HUES64 (cell line): ENCODE results near the gene PLEKHM3.
"Not testable (repeated sequence)": the region's sequence is repeated elsewhere in the genome, so short reads cannot be mapped to it uniquely, and the experiment has no call there.

ENCODE experiments used
- H3K27ac ChIP-seq: 2 replicates; pipeline ENCODE4 v1.7.0; 2013; ENCODE audit warnings: low read depth, low read length, inconsistent platforms
- H3K27me3 ChIP-seq: 2 replicates; pipeline ENCODE4 v1.6.1; 2013; ENCODE audit warnings: mild to moderate bottlenecking, low read length; ENCODE audit not compliant: insufficient read depth
- H3K36me3 ChIP-seq: 2 replicates; pipeline ENCODE4 v1.6.1; 2013; ENCODE audit warnings: mild to moderate bottlenecking, low read length; ENCODE audit not compliant: insufficient read depth
- H3K4me1 ChIP-seq: 2 replicates; pipeline ENCODE4 v1.6.1; 2013; ENCODE audit warnings: mild to moderate bottlenecking, low read length, moderate library complexity; ENCODE audit not compliant: insufficient read depth
- H3K4me3 ChIP-seq: 2 replicates; pipeline ENCODE4 v1.5.1; 2013; ENCODE audit warnings: mild to moderate bottlenecking, low read length, moderate library complexity
- H3K9ac ChIP-seq: 2 replicates; pipeline ENCODE4 v1.6.1; 2013; ENCODE audit warnings: mild to moderate bottlenecking, low read depth, low read length
- H3K9me3 ChIP-seq: 2 replicates; pipeline ENCODE4 v1.6.1; 2013; ENCODE audit warnings: low read depth, low read length; ENCODE audit not compliant: insufficient read depth
- WGBS: fragments of 150-250, 120-280 bp; methylation state at CpG from one replicate; pipeline ENCODE4 v1.1.7; 2013; ENCODE audit warnings: missing lambda C conversion rate; 5-methylcytosine and 5-hydroxymethylcytosine counted together

Gene PLEKHM3

GRCh38 chr2:207967121-207967520 lies 58.2 kb downstream of the PLEKHM3 start:
- 90% methylated on average over 1 of the region's 3 CpGs for WGBS

DNA sequence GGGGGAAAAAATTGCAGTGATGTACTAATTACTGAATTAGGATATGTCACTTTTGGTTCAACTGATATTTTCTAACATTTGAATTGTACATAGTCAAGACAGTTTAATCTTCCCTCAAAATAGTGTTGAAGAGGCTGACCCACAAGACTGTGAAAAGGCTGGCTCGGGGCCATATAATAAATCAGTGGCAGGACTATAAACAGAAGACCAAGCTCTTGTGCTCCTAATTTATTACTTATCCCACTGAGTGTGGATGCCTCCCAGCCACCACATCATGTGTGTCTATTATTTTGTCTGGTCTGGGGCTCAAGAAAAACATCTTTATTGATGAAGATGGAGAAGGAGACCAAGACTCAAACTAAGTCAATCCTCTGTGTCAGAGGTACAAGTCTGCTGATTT lies 64.4 kb downstream of the PLEKHM3 start:
- peaks cover 12% of the 10 kb centered on the region; the same call in 1 of the 2 replicates for H3K36me3 ChIP-seq
- H3K4me1 ChIP-seq, result peaks cover 4% of the 10 kb centered on the region
- H3K9me3 ChIP-seq, result peaks cover 15% of the 10 kb centered on the region
- H3K27me3 ChIP-seq, result no peaks in the 10 kb centered on the region
- no peak overlapping the region for H3K27ac ChIP-seq
- WGBS, result 90% methylated on average over 1 of the region's 1 CpG
- no peak overlapping the region for H3K4me3 ChIP-seq
- no peak overlapping the region for H3K9ac ChIP-seq

More at GRCh38 chr2:207967121-207967520, 58.2 kb downstream of the PLEKHM3 start:
- peaks cover 24% of the 10 kb centered on the region; the same call in 1 of the 2 replicates for H3K27me3 ChIP-seq
- no peak overlapping the region for H3K27ac ChIP-seq
- H3K9ac ChIP-seq, result no peak overlapping the region
- peaks cover 10% of the 10 kb centered on the region for H3K9me3 ChIP-seq
- H3K36me3 ChIP-seq, result peaks cover 6% of the 10 kb centered on the region; the same call in 1 of the 2 replicates
- no peak overlapping the region for H3K4me3 ChIP-seq
- H3K4me1 ChIP-seq, result peaks cover 47% of the 10 kb centered on the region

DNA sequence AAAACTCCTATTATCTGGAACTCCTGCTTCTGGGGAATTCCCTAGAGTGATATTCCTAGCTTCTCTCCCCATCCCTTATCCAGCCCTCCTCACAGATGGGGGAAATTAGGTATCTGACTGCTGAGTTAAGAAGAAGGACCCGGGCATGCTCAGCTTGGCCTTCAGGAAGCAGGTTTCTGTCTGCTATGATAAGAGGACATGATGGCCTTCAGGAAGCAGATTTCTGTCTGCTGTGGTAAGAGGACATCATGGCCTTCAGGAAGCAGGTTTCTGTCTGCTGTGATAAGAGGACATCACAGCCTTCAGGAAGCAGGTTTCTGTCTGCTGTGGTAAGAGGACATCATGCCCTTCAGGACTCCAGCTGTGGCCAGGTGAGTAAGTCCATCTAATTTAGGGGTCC lies 65.2 kb downstream of the PLEKHM3 start:
- Histone ChIP-seq H3K9me3 (peaks cover 15% of the 10 kb centered on the region), H3K9ac (no peak overlapping the region), H3K27me3 (no peaks in the 10 kb centered on the region), H3K36me3 (peaks cover 12% of the 10 kb centered on the region; the same call in 1 of the 2 replicates), H3K4me1 (peaks cover 5% of the 10 kb centered on the region), H3K4me3 (no peak overlapping the region), H3K27ac (no peak overlapping the region)
- WGBS, result 98% methylated on average over 1 of the region's 1 CpG

GRCh38 chr2:207956771-207957170 lies 68.6 kb downstream of the PLEKHM3 start:
- Histone ChIP-seq H3K36me3 (0 out of 2 replicates have a peak, but pooled peaks cover 2% of the 10 kb centered on the region), H3K4me1 (peaks cover 10% of the 10 kb centered on the region), H3K27me3 (no peaks in the 10 kb centered on the region), H3K9ac (no peak overlapping the region), H3K4me3 (no peak overlapping the region), H3K27ac (no peak overlapping the region), H3K9me3 (peaks cover under 1% of the 10 kb centered on the region)
- WGBS, result 84% methylated on average over 3 of the region's 3 CpGs

DNA sequence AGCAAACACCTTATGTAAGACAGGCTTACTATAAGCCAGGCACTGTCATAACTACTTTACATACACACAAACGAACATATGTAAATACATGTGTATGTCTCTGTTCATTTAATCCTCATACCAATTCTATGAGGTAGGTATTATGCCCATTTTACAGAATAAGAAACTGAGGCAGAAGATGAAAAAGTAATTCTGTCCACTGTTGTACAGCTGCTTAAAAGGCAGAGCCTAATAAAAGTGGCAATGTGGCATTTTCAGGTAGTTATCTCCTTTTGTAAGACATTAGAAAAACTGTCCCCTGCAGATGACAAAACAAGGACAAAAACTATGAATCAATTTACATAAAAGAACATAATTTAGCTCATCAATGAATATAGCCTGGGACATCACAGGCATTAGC lies 69.9 kb downstream of the PLEKHM3 start:
- Histone ChIP-seq H3K27ac (no peak overlapping the region), H3K36me3 (no peaks in the 10 kb centered on the region), H3K4me1 (peaks cover 23% of the 10 kb centered on the region), H3K9me3 (no peaks in the 10 kb centered on the region), H3K27me3 (no peaks in the 10 kb centered on the region), H3K9ac (no peak overlapping the region), H3K4me3 (no peak overlapping the region)
- no CpG with 5 or more reads among the region's 1 CpG for WGBS

- Histone ChIP-seq H3K4me1 (peaks cover 36% of the 10 kb centered on the region), H3K27ac (no peak overlapping the region), H3K9me3 (no peaks in the 10 kb centered on the region), H3K27me3 (no peaks in the 10 kb centered on the region), H3K9ac (no peak overlapping the region), H3K36me3 (no peaks in the 10 kb centered on the region), H3K4me3 (no peak overlapping the region)
- WGBS, result 93% methylated on average over 3 of the region's 3 CpGs
Measured at GRCh38 chr2:207953354-207953753, 72.0 kb downstream of the PLEKHM3 start.

DNA sequence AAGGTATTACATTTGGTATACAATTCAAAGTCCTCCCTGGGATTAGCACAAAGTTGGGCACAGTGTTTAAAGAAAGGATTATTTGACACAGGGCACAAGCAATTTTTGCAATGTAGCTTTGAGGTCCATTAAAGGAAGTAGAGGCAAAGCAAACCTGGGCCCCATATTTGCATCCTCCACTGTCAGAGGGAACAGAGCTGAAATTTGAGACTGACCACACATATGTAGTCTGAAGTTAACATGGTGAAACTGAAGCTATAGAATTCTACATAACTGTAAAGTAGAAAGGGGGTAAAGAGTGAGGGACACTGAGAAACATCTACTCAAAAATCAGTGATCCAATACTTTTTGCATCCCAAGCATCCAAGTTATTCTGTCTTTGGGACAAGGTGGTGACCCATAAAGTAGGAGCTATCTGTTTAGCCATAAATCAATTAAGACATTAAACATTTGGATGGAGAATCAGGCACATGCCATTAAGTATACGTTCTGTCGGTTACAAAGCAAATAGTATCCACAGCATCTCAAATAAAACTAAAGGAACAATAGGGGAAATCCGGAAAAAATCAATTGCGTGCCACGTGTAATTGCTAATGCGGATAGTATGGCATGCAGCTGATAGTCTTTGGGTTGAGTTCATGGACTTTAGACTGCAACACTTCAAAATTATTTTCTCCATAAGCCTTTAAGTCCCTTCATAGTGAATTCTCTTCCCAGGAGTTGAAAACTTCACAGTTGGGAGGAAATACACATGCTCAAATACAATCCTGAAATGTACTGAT lies 72.6 kb downstream of the PLEKHM3 start:
- H3K9ac ChIP-seq, result no peak overlapping the region
- peak overlapping the region; percentile 68; the same call in 1 of the 2 replicates for H3K27ac ChIP-seq
- no peaks in the 10 kb centered on the region for H3K36me3 ChIP-seq
- no peaks in the 10 kb centered on the region for H3K27me3 ChIP-seq
- H3K9me3 ChIP-seq, result no peaks in the 10 kb centered on the region
- WGBS, result 93% methylated on average over 6 of the region's 6 CpGs
- H3K4me1 ChIP-seq, result peaks cover 36% of the 10 kb centered on the region
- no peak overlapping the region for H3K4me3 ChIP-seq

DNA sequence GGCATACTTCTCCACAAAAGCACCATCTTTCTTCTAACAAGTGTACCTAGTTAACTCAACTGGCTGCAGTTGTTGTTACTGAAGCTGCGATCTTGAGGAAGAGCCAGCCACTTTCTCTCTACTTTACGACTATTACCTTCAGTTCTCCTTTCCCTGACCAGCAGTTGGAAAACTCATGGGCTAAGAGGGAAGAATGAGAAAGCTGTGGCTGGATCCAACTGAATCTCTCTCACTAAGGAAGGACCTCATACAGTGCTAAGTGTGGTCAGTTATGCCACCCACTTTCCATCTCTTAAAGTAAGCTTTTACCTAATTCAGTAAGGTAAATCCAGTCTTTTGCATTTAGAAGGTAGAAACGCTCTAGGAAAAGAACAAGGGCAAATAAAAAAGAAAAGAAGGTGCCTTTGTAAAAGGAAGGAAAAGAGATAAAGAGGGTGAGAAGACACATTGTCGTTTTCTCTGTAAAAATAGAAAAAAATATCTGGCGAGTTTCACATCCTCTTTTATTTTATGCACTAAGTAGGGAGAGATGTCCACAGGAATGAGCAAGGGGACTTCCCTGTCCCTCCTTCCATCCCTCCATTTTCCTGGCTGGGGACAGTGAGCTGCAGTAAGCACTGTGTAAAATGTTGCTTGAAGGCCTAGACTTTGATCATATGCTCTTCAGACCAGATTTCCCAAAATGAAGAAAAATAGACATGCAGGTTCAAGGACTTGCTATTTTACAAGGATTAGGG lies 73.4 kb downstream of the PLEKHM3 start:
- WGBS, result 75% methylated on average over 5 of the region's 5 CpGs
- Histone ChIP-seq H3K9ac (no peak overlapping the region), H3K27ac (peak overlapping the region; percentile 68), H3K9me3 (no peaks in the 10 kb centered on the region), H3K4me3 (no peak overlapping the region), H3K4me1 (peaks cover 36% of the 10 kb centered on the region), H3K36me3 (no peaks in the 10 kb centered on the region), H3K27me3 (no peaks in the 10 kb centered on the region)

GRCh38 chr2:207950761-207951114 lies 74.6 kb downstream of the PLEKHM3 start:
- Histone ChIP-seq H3K27ac (peak overlapping the region; percentile 68; the same call in 1 of the 2 replicates), H3K4me1 (peaks cover 36% of the 10 kb centered on the region), H3K9me3 (no peaks in the 10 kb centered on the region), H3K27me3 (no peaks in the 10 kb centered on the region), H3K4me3 (peak overlapping the region; percentile 11; the same call in 1 of the 2 replicates), H3K36me3 (no peaks in the 10 kb centered on the region), H3K9ac (peak overlapping the region; percentile 19; the same call in 1 of the 2 replicates)
- WGBS, result 29% methylated on average over 1 of the region's 2 CpGs

DNA sequence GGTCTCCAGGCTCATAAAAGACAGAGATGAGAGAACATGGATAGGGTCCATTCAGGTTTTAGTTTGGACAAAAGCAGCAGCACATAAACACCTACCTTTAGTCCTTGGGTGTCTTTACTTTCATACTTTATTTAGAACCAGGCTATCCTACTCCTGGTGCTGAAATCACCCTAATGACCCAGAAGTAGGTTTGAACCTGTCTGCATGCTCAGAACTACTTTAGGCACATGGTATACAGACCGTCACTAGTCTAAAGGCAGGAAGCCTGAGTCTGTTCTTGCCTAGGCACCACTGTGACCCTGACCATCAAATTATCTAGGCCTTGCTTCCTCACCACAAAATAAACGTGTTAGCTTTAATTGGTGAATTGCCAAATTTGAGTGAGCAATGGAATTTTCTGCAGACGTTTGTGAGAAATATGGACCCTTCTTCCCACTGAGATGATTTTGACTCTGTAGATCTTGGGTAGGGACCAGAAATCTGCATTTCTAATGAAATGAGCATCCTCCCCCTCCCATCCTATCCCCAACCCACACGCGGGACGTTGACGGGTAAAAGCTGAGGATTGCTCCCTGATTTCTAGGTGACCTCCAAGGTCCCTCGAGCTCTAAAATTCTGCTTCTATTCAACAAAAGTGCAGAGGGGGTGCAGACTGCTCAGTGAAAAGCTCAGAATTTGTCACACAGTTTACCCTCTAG lies 75.1 kb downstream of the PLEKHM3 start:
- Histone ChIP-seq H3K27me3 (no peaks in the 10 kb centered on the region), H3K9me3 (no peaks in the 10 kb centered on the region), H3K4me3 (peak overlapping the region; percentile 11; the same call in 1 of the 2 replicates), H3K27ac (peak overlapping the region; percentile 68; the same call in 1 of the 2 replicates), H3K4me1 (peaks cover 36% of the 10 kb centered on the region), H3K9ac (no peak overlapping the region), H3K36me3 (no peaks in the 10 kb centered on the region)
- WGBS, result 29% methylated on average over 8 of the region's 8 CpGs

- not testable (repeated sequence) for H3K27me3 ChIP-seq, H3K9ac ChIP-seq, H3K27ac ChIP-seq, H3K4me3 ChIP-seq, H3K9me3 ChIP-seq, H3K36me3 ChIP-seq
- 82% methylated on average over 1 of the region's 1 CpG for WGBS
- H3K4me1 ChIP-seq, result peaks cover 33% of the 10 kb centered on the region
Measured at GRCh38 chr2:207949245-207949644, 76.1 kb downstream of the PLEKHM3 start.
